IPS-18a (cell line): ENCODE measurements around the gene PRKCB.
"Not testable (repeated sequence)": the region's sequence is repeated elsewhere in the genome, so short reads cannot be mapped to it uniquely, and the experiment has no call there.

ENCODE experiments used
- H3K27ac ChIP-seq: one replicate; pipeline ENCODE4 v1.5.1; 2013; ENCODE audit warnings: low read length
- H3K27me3 ChIP-seq: one replicate; pipeline ENCODE4 v1.6.1; 2013; ENCODE audit warnings: mild to moderate bottlenecking, low read length; ENCODE audit not compliant: control insufficient read depth, insufficient read depth
- H3K36me3 ChIP-seq: one replicate; pipeline ENCODE4 v1.6.1; 2013; ENCODE audit warnings: low read depth, low read length; ENCODE audit not compliant: control insufficient read depth
- H3K4me1 ChIP-seq: one replicate; pipeline ENCODE4 v1.6.1; 2013; ENCODE audit warnings: low read depth, low read length; ENCODE audit not compliant: control insufficient read depth
- H3K4me3 ChIP-seq: one replicate; pipeline ENCODE4 v1.5.1; 2013; ENCODE audit warnings: low read length
- H3K9ac ChIP-seq: one replicate; pipeline ENCODE4 v1.6.1; 2013; ENCODE audit warnings: mild to moderate bottlenecking, low read length, moderate library complexity
- H3K9me3 ChIP-seq: one replicate; pipeline ENCODE4 v1.6.1; 2013; ENCODE audit warnings: low read depth, low read length; ENCODE audit not compliant: control insufficient read depth

Gene PRKCB

GRCh38 chr16:24238846-24239245, 403.1 kb downstream of the PRKCB start:
- not testable (repeated sequence) for H3K9me3 ChIP-seq, H3K4me3 ChIP-seq, H3K27me3 ChIP-seq, H3K27ac ChIP-seq, H3K4me1 ChIP-seq, H3K36me3 ChIP-seq, H3K9ac ChIP-seq

- Histone ChIP-seq H3K27ac (no peak overlapping the region), H3K9me3 (no peaks in the 10 kb centered on the region), H3K36me3 (no peaks in the 10 kb centered on the region), H3K4me3 (no peak overlapping the region), H3K27me3 (no peaks in the 10 kb centered on the region), H3K9ac (no peak overlapping the region), H3K4me1 (no peaks in the 10 kb centered on the region)
Measured at GRCh38 chr16:24246911-24247607, 411.3 kb downstream of the PRKCB start.

GRCh38 chr16:24253192-24253591, 417.4 kb downstream of the PRKCB start:
- no peaks in the 10 kb centered on the region for H3K36me3 ChIP-seq
- no peak overlapping the region for H3K4me3 ChIP-seq
- no peak overlapping the region for H3K27ac ChIP-seq
- peaks cover 3% of the 10 kb centered on the region for H3K4me1 ChIP-seq
- H3K9ac ChIP-seq, result no peak overlapping the region
- H3K9me3 ChIP-seq, result no peaks in the 10 kb centered on the region
- H3K27me3 ChIP-seq, result peaks cover 43% of the 10 kb centered on the region

- H3K36me3 ChIP-seq, result no peaks in the 10 kb centered on the region
- H3K27ac ChIP-seq, result no peak within 1 kb of the TSS
- H3K27me3 ChIP-seq, result peaks cover 43% of the 10 kb centered on the region
- peak within 1 kb of the TSS; percentile 69 for H3K4me3 ChIP-seq
- H3K9ac ChIP-seq, result no peak within 1 kb of the TSS
- H3K9me3 ChIP-seq, result no peaks in the 10 kb centered on the region
- H3K4me1 ChIP-seq, result peaks cover 3% of the 10 kb centered on the region
Measured at GRCh38 chr16:24255456-24256371, 419.9 kb downstream of the PRKCB start, which contains the start of gene CACNG3. Gene CACNG3 (plus strand): TSS chr16:24256335. CDS start chr16:24256755, 420 bp downstream.

- H3K9me3 ChIP-seq, result no peaks in the 10 kb centered on the region
- H3K9ac ChIP-seq, result no peak overlapping the region
- H3K4me1 ChIP-seq, result peaks cover 3% of the 10 kb centered on the region
- H3K27ac ChIP-seq, result no peak overlapping the region
- H3K4me3 ChIP-seq, result no peak overlapping the region
- H3K36me3 ChIP-seq, result no peaks in the 10 kb centered on the region
- H3K27me3 ChIP-seq, result peaks cover 43% of the 10 kb centered on the region
Measured at GRCh38 chr16:24257958-24258357, 422.2 kb downstream of the PRKCB start.

GRCh38 chr16:24258791-24259190, 423.0 kb downstream of the PRKCB start:
- Histone ChIP-seq H3K27me3 (peaks cover 37% of the 10 kb centered on the region), H3K36me3 (no peaks in the 10 kb centered on the region), H3K4me3 (no peak overlapping the region)

GRCh38 chr16:24262816-24263215, 427.0 kb downstream of the PRKCB start:
- H3K9ac ChIP-seq, result no peak overlapping the region
- H3K27me3 ChIP-seq, result no peaks in the 10 kb centered on the region
- H3K27ac ChIP-seq, result no peak overlapping the region
- no peaks in the 10 kb centered on the region for H3K9me3 ChIP-seq
- H3K36me3 ChIP-seq, result no peaks in the 10 kb centered on the region
- H3K4me1 ChIP-seq, result no peaks in the 10 kb centered on the region
- no peak overlapping the region for H3K4me3 ChIP-seq

More at GRCh38 chr16:24258791-24259190, 423.0 kb downstream of the PRKCB start:
- H3K27ac ChIP-seq, result no peak overlapping the region
- no peaks in the 10 kb centered on the region for H3K4me1 ChIP-seq
- no peak overlapping the region for H3K9ac ChIP-seq
- H3K9me3 ChIP-seq, result no peaks in the 10 kb centered on the region
